Astrocyte (in vitro differentiated cells and primary cell): ENCODE measurements around the gene CGB1.
"Not testable (repeated sequence)": the region's sequence is repeated elsewhere in the genome, so short reads cannot be mapped to it uniquely, and the experiment has no call there.

ENCODE experiments used
- EZH2 ChIP-seq: IDR thresholded peaks from 2 replicates; pipeline ENCODE4 v1.6.1; 2012; ENCODE audit warnings: mild to moderate bottlenecking, low read length, inconsistent platforms; ENCODE audit not compliant: insufficient read depth
- TF ChIP-seq, protein P1 (sequence below): IDR thresholded peaks from 2 replicates; pipeline ENCODE4 v1.5.1; 2011; ENCODE audit warnings: low read depth, mild to moderate bottlenecking, inconsistent platforms, low read length, moderate library complexity; ENCODE audit not compliant: insufficient read depth

DNA sequence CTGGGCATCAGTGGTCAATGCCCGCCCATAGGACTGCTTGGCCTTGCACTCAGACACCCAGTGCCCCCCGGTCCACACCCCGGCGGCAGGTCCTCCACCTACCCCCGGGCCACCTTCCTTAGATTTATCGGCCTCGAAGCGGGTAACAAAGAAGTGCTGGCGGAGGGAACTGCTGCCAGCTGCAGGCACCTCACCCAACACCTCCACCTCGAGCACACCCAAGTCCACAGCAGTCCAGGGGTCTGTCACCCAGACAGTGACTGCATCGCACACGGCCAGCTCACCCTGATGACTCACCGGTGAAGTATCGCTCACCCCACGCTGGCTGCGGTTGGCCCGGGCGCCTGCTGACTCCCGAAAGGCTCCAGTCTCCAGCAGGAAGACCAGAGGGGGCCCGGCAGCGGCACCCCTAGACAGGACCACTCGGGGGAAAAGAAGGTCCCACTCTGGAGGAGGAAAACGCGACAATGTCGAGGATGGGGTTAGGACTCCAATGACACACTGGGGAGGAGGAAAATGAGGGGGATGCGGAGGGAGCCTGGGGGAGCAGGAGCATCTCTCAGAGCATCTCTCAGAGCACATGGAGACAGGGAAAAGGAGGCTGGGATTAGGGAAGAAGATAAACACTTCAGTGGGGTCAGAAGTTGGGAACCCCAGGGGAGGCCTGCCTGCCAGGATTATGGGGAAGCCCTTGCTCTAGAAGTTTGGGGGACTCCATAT is 2.0 kb upstream of the CGB1 start:
- TF ChIP-seq, protein P1, sequence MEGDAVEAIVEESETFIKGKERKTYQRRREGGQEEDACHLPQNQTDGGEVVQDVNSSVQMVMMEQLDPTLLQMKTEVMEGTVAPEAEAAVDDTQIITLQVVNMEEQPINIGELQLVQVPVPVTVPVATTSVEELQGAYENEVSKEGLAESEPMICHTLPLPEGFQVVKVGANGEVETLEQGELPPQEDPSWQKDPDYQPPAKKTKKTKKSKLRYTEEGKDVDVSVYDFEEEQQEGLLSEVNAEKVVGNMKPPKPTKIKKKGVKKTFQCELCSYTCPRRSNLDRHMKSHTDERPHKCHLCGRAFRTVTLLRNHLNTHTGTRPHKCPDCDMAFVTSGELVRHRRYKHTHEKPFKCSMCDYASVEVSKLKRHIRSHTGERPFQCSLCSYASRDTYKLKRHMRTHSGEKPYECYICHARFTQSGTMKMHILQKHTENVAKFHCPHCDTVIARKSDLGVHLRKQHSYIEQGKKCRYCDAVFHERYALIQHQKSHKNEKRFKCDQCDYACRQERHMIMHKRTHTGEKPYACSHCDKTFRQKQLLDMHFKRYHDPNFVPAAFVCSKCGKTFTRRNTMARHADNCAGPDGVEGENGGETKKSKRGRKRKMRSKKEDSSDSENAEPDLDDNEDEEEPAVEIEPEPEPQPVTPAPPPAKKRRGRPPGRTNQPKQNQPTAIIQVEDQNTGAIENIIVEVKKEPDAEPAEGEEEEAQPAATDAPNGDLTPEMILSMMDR, result not testable (repeated sequence)
- TF ChIP-seq EZH2, result not testable (repeated sequence)
